Erythroblast (primary cell): Measurements from ENCODE around the gene ARHGAP28.
"Not testable (repeated sequence)": the region's sequence is repeated elsewhere in the genome, so short reads cannot be mapped to it uniquely, and the experiment has no call there.

Source experiments
- GATA1 ChIP-seq: IDR thresholded peaks from 2 replicates; pipeline ENCODE4 v1.6.1; 2011; ENCODE audit warnings: low read depth, mild to moderate bottlenecking, control low read depth, low read length, moderate library complexity
- POLR2A ChIP-seq: IDR thresholded peaks from 2 replicates; pipeline ENCODE4 v1.6.1; 2011; ENCODE audit warnings: mild to moderate bottlenecking, low read length

GRCh38 chr18:6800309-6800708 is 70.8 kb downstream of the ARHGAP28 start:
- TF ChIP-seq POLR2A, GATA1: not testable (repeated sequence)
